ENCODE data around the gene ZNF254.

- TF ChIP-seq CTCF (IDR thresholded peaks at IDR 0.05) = no peak
- TF ChIP-seq POLR2AphosphoS5 (IDR thresholded peaks at IDR 0.05) = no peak
These were observed 46.4 kb upstream of the ZNF254 start for GRCh38 chr19:24040621-24041020.

Data from stomach (tissue), 4 donors.